Measurements from ENCODE around the gene B3GLCT.

Gene B3GLCT

DNA sequence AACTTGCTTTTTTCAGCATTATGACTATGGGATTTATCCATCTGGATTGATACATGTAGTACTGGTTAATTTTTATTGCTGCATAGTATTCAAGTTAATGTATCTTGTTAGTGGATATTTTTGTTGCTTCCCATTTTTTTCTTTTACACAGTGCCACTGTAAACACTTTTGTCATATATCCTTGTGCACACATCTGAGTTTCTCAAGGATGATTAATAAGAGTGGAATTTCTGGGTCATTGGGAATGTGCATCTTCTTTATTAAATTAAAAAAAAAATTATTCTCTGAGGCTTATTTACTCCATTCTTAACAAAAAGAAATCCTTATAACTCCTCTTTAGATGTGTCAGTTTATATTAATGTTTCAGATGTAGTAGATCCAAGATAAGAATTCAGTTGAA, 27.3 kb downstream of the B3GLCT start:
- H3K27ac ChIP-seq (replicated peaks), result no peak overlapping the region
- no peak for DNase-seq (ENCODE audit: low read depth in 1 of 2, low spot score in 1 of 2)
- H3K27me3 ChIP-seq (ENCODE audit: insufficient read depth, poor library complexity, severe bottlenecking), result peaks cover 4% of the 10 kb centered on the region
- H3K4me3 ChIP-seq (replicated peaks; ENCODE audit: insufficient read depth, low read length), result no peak overlapping the region
- TF ChIP-seq POLR2AphosphoS5 (IDR thresholded peaks at IDR 0.05; ENCODE audit: low read depth) (no peak), REST (IDR thresholded peaks at IDR 0.05; ENCODE audit: insufficient replicate concordance, low read depth) (no peak)

GRCh38 chr13:31227870-31228269, 28.1 kb downstream of the B3GLCT start:
- TF ChIP-seq GABPA (IDR thresholded peaks at IDR 0.05; ENCODE audit: low read depth) (no peak), CTCF (IDR thresholded peaks at IDR 0.05; ENCODE audit: insufficient read depth, low read length) (no peak), REST (IDR thresholded peaks at IDR 0.05; ENCODE audit: insufficient replicate concordance, low read depth) (no peak), POLR2AphosphoS5 (IDR thresholded peaks at IDR 0.05; ENCODE audit: low read depth) (no peak), SPI1 (IDR thresholded peaks at IDR 0.05; ENCODE audit: borderline replicate concordance, low read depth) (no peak)
- no peak for DNase-seq (ENCODE audit: low read depth in 1 of 2, low spot score in 1 of 2)
- Histone ChIP-seq H3K27me3 (ENCODE audit: insufficient read depth, poor library complexity, severe bottlenecking) (peaks cover 4% of the 10 kb centered on the region), H3K4me3 (replicated peaks; ENCODE audit: insufficient read depth, low read length) (no peak overlapping the region), H3K27ac (replicated peaks) (no peak overlapping the region)

DNA sequence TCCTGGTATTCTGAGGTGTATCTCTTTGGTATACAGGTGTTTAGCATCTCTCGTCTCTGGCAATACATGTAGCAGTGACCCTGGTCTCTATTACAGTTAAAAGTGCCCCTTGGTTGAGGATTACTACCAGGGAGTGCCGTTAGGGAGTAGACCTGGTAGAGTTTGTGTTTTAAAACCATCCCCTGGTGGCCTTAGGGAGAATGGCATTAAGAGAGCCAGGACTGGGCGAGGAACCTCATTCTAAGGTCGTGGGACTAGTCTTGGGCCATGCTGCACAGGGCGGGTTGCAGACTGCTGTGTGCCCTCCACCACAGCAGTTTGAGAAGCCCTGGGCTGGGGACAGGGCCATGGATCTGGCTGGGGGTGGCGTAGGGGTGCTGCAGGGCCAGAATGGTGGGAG, 35.0 kb downstream of the B3GLCT start:
- no peak overlapping the region for H3K4me3 ChIP-seq (replicated peaks; ENCODE audit: insufficient read depth, low read length)
- no peaks in the 10 kb centered on the region for H3K27me3 ChIP-seq (ENCODE audit: insufficient read depth, poor library complexity, severe bottlenecking)
- no peak for DNase-seq (ENCODE audit: low read depth in 1 of 2, low spot score in 1 of 2)
- TF ChIP-seq GABPA (IDR thresholded peaks at IDR 0.05; ENCODE audit: low read depth) (no peak), SPI1 (IDR thresholded peaks at IDR 0.05; ENCODE audit: borderline replicate concordance, low read depth) (no peak), CTCF (IDR thresholded peaks at IDR 0.05; ENCODE audit: insufficient read depth, low read length) (no peak), REST (IDR thresholded peaks at IDR 0.05; ENCODE audit: insufficient replicate concordance, low read depth) (no peak), POLR2AphosphoS5 (IDR thresholded peaks at IDR 0.05; ENCODE audit: low read depth) (no peak)
- no peak overlapping the region for H3K27ac ChIP-seq (replicated peaks)
